IMR-90 (cell line): ENCODE data around the gene HYLS1.

Experiments used
- BHLHE40 ChIP-seq: fragments of 150-350 bp; IDR thresholded peaks from 2 replicates; pipeline ENCODE4 v1.6.1; 2016; ENCODE audit warnings: mild to moderate bottlenecking, low read depth, low read length
- CEBPB ChIP-seq: IDR thresholded peaks from 2 replicates; pipeline ENCODE4 v1.6.1; 2012; ENCODE audit warnings: low read depth, low read length, improper control_type of control experiment
- CHD1 ChIP-seq: IDR thresholded peaks from 2 replicates; pipeline ENCODE4 v1.6.1; 2012; ENCODE audit warnings: low read depth, low read length, improper control_type of control experiment
- FOS ChIP-seq: fragments of 150-350 bp; IDR thresholded peaks from 2 replicates; pipeline ENCODE4 v1.6.1; 2016; ENCODE audit warnings: low read depth, low read length
- MAZ ChIP-seq: IDR thresholded peaks from 2 replicates; pipeline ENCODE4 v1.6.1; 2012; ENCODE audit warnings: low read depth, mild to moderate bottlenecking, low read length, improper control_type of control experiment, moderate library complexity, borderline replicate concordance
- MXI1 ChIP-seq: IDR thresholded peaks from 2 replicates; pipeline ENCODE4 v1.6.1; 2012; ENCODE audit warnings: low read depth, mild to moderate bottlenecking, low read length, moderate library complexity, borderline replicate concordance
- POLR2A ChIP-seq: IDR thresholded peaks from 2 replicates; pipeline ENCODE4 v1.6.1; 2012; ENCODE audit warnings: mild to moderate bottlenecking, low read depth, low read length
- RFX5 ChIP-seq: IDR thresholded peaks from 2 replicates; pipeline ENCODE4 v1.8.0; 2012; ENCODE audit warnings: low read depth, mild to moderate bottlenecking, low read length, moderate library complexity
- SMC3 ChIP-seq: fragments of 150-350 bp; IDR thresholded peaks from 2 replicates; pipeline ENCODE4 v1.6.1; 2016; ENCODE audit warnings: low read depth, mild to moderate bottlenecking, antibody characterized with exemption, low read length, moderate library complexity
- TF ChIP-seq, protein P1 (sequence below): conservative IDR thresholded peaks from 2 replicates; pipeline ENCODE4 v1.5.1; 2012; ENCODE audit warnings: mild to moderate bottlenecking, low read depth, low read length, improper control_type of control experiment

DNA sequence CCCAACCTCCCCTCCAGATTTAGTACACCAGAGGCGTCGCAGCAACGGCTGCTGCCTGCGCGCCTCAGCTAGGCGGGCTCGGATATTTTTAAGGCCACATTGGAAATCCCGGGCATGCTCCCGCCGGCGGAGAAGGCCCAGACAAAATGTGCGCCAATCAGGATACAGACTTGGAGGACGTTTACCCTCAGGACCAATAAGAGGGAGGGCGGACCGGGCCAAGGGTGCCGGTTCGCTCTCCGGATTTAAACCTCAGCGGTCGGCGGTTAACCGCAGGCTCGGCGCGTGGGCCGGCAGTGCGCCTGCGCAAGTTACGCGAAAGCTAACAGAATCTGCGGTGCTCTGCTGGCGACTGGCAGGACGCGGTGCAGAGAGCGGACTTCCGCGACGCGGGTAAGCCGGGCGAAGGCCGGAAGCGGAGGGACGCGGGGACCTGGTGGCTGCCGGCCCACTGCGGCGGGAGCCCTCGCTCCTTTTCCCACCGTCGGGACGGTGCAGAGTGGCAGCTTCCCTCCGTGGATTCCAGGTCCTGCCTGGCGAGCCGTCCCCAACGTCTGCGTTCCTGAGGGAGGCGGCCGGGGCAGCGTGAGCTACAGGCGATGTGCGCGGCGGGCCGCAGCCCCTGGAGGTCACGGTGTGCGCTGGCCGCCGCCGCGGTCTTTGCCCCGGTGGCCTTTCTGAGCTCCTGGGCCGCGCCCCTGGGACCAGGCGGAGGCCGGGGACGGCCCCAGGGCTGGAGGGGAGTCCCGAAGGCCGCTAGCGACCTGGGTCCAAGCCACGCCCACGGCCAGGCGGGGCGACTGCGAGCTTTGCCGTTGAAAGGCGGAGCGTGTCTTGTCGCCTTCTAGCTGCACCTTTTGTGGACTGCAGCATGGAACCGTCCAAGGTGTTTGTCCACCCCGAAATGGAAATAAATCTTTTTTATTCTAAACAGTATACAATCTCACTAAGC lies at the start of gene HYLS1:
- TF ChIP-seq, protein P1, sequence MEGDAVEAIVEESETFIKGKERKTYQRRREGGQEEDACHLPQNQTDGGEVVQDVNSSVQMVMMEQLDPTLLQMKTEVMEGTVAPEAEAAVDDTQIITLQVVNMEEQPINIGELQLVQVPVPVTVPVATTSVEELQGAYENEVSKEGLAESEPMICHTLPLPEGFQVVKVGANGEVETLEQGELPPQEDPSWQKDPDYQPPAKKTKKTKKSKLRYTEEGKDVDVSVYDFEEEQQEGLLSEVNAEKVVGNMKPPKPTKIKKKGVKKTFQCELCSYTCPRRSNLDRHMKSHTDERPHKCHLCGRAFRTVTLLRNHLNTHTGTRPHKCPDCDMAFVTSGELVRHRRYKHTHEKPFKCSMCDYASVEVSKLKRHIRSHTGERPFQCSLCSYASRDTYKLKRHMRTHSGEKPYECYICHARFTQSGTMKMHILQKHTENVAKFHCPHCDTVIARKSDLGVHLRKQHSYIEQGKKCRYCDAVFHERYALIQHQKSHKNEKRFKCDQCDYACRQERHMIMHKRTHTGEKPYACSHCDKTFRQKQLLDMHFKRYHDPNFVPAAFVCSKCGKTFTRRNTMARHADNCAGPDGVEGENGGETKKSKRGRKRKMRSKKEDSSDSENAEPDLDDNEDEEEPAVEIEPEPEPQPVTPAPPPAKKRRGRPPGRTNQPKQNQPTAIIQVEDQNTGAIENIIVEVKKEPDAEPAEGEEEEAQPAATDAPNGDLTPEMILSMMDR: peak; percentile 9; the same call in 1 of the 2 replicates
- no peak for TF ChIP-seq RFX5
- TF ChIP-seq CHD1: no peak
- TF ChIP-seq BHLHE40: no peak
- peak; percentile 52; the same call in 1 of the 2 replicates for TF ChIP-seq POLR2A
- TF ChIP-seq SMC3: no peak
- TF ChIP-seq CEBPB: no peak
- TF ChIP-seq FOS: no peak
- TF ChIP-seq MAZ: peak; percentile 28; the same call in 1 of the 2 replicates
- TF ChIP-seq MXI1: 0 out of 2 replicates have a peak, but pooled peaks have one; percentile 12
